ENCODE results near the gene ANKLE1. TPM values are rescaled to one million over a fixed set of nuclear protein-coding genes. Genes with fewer than 3 reads are reported as not detected.
A peak's percentile ranks its signal among the peaks of the same experiment; 100 is the strongest.
"Not testable (repeated sequence)": the region's sequence is repeated elsewhere in the genome, so short reads cannot be mapped to it uniquely, and the experiment has no call there.

Gene ANKLE1
- total RNA-seq, 1 donor from 2014 or later: 0.13 TPM

- intact Hi-C loops (cut with DNase I): no loop called here
- ATAC-seq (ENCODE audit: poor library complexity): no peak
- DNase-seq: no peak
Observed at GRCh38 chr19:17275441-17276175, 6.1 kb upstream of the ANKLE1 start.

- ATAC-seq (ENCODE audit: poor library complexity) (no peak), DNase-seq (no peak)
- intact Hi-C loops (cut with DNase I): no loop called here
Observed at GRCh38 chr19:17279436-17279835, 2.3 kb upstream of the ANKLE1 start.

GRCh38 chr19:17282488-17283125, 906 bp downstream of the ANKLE1 start:
- peak; percentile 96 for ATAC-seq (ENCODE audit: poor library complexity)
- DNase-seq: peak; percentile 91
- intact Hi-C loops (cut with DNase I): loop anchor here (5.0 kb wide), 2 partner anchors 80 to 215 kb away; no protein-coding TSS in a partner anchor

- no peak for ATAC-seq (ENCODE audit: poor library complexity)
- intact Hi-C loops (cut with DNase I): loop anchor here (5.0 kb wide), 2 partner anchors 81 to 216 kb away; no protein-coding TSS in a partner anchor
Observed at GRCh38 chr19:17283504-17283996, 1.8 kb downstream of the ANKLE1 start.

GRCh38 chr19:17285415-17286135, 3.9 kb downstream of the ANKLE1 start:
- intact Hi-C loops (cut with DNase I): no loop called here

More at GRCh38 chr19:17283504-17283996, 1.8 kb downstream of the ANKLE1 start:
- DNase-seq: no peak

GRCh38 chr19:17286263-17286662, 4.6 kb downstream of the ANKLE1 start:
- DNase-seq (no peak), ATAC-seq (ENCODE audit: poor library complexity) (no peak)
- intact Hi-C loops (cut with DNase I): no loop called here

More at GRCh38 chr19:17285415-17286135, 3.9 kb downstream of the ANKLE1 start:
- ATAC-seq (ENCODE audit: poor library complexity) (no peak), DNase-seq (no peak)

- DNase-seq (no peak), ATAC-seq (ENCODE audit: poor library complexity) (no peak)
- intact Hi-C loops (cut with DNase I): no loop called here
Observed at GRCh38 chr19:17286752-17287151, 5.1 kb downstream of the ANKLE1 start.

- ATAC-seq (ENCODE audit: poor library complexity): peak; percentile 58
- DNase-seq: peak; percentile 86
- intact Hi-C loops (cut with DNase I): no loop called here
Observed at GRCh38 chr19:17289489-17289888, 7.8 kb downstream of the ANKLE1 start.

- intact Hi-C loops (cut with DNase I): loop anchor here (10.0 kb wide), 1 partner anchor 92 kb away; no protein-coding TSS in a partner anchor
- DNase-seq (peak; percentile 86), ATAC-seq (ENCODE audit: poor library complexity) (peak; percentile 91)
Observed at GRCh38 chr19:17292301-17293074, 10.8 kb downstream of the ANKLE1 start.

- no peak for DNase-seq
- intact Hi-C loops (cut with DNase I): loop anchor here (10.0 kb wide), 1 partner anchor 91 kb away; no protein-coding TSS in a partner anchor
- no peak for ATAC-seq (ENCODE audit: poor library complexity)
Observed at GRCh38 chr19:17293605-17294004, 11.9 kb downstream of the ANKLE1 start.

- intact Hi-C loops (cut with DNase I): loop anchor here (10.0 kb wide), 1 partner anchor 91 kb away; no protein-coding TSS in a partner anchor
- ATAC-seq (ENCODE audit: poor library complexity): no peak
- peak; percentile 58 for DNase-seq
Observed at GRCh38 chr19:17294051-17294891, 12.6 kb downstream of the ANKLE1 start.

- ATAC-seq (ENCODE audit: poor library complexity): not testable (repeated sequence)
- intact Hi-C loops (cut with DNase I): loop anchor here (10.0 kb wide), 1 partner anchor 89 kb away; no protein-coding TSS in a partner anchor
Observed at GRCh38 chr19:17295551-17295950, 13.8 kb downstream of the ANKLE1 start.

GRCh38 chr19:17296273-17296672, 14.6 kb downstream of the ANKLE1 start:
- DNase-seq (no peak), ATAC-seq (ENCODE audit: poor library complexity) (no peak)
- intact Hi-C loops (cut with DNase I): loop anchor here (10.0 kb wide), 1 partner anchor 89 kb away; no protein-coding TSS in a partner anchor

More at GRCh38 chr19:17295551-17295950, 13.8 kb downstream of the ANKLE1 start:
- DNase-seq: not testable (repeated sequence)

GRCh38 chr19:17296976-17297375, 15.3 kb downstream of the ANKLE1 start:
- intact Hi-C loops (cut with DNase I): loop anchor here (10.0 kb wide), 1 partner anchor 88 kb away; no protein-coding TSS in a partner anchor
- DNase-seq: no peak
- no peak for ATAC-seq (ENCODE audit: poor library complexity)

- no peak for ATAC-seq (ENCODE audit: poor library complexity)
- DNase-seq: no peak
- intact Hi-C loops (cut with DNase I): no loop called here
Observed at GRCh38 chr19:17300992-17301619, 19.4 kb downstream of the ANKLE1 start.

- DNase-seq: no peak
- ATAC-seq (ENCODE audit: poor library complexity): no peak
- intact Hi-C loops (cut with DNase I): no loop called here
Observed at GRCh38 chr19:17302391-17303166, 20.9 kb downstream of the ANKLE1 start.
